AG04449 (cell line): ENCODE measurements around the gene MRPL21.
A peak's percentile ranks its signal among the peaks of the same experiment; 100 is the strongest.
"Not testable (repeated sequence)": the region's sequence is repeated elsewhere in the genome, so short reads cannot be mapped to it uniquely, and the experiment has no call there.

Experiments
- CTCF ChIA-PET: fragments of 350-600 bp; formaldehyde crosslinking; extraction: SDS; loops from one replicate; lab custom pipeline; 2021; ENCODE audit warnings: antibody characterized with exemption; lab: Yijun Ruan, JAX
- POLR2A ChIA-PET: fragments of 400-600, 350-600 bp; formaldehyde crosslinking; extraction: SDS; loops from one replicate; lab custom pipeline; 2020; ENCODE audit warnings: antibody characterized with exemption, inconsistent platforms; lab: Yijun Ruan, JAX
- DNase-seq: peaks from one replicate; pipeline ENCODE4 v3.0.0-alpha.2; 2010; ENCODE audit warnings: low read depth, low spot score
- H3K4me3 ChIP-seq: 2 replicates; pipeline ENCODE4 v1.5.1; 2011; ENCODE audit warnings: low read depth, mild to moderate bottlenecking, control low read depth, low read length
- TF ChIP-seq, protein P1 (sequence below): IDR thresholded peaks from one replicate; pipeline ENCODE4 v1.5.1; 2011; ENCODE audit warnings: mild to moderate bottlenecking, moderate library complexity, low read length, control low read depth, inconsistent platforms; ENCODE audit not compliant: insufficient read depth; ENCODE audit errors: missing control alignments

MRPL21 gene

DNA sequence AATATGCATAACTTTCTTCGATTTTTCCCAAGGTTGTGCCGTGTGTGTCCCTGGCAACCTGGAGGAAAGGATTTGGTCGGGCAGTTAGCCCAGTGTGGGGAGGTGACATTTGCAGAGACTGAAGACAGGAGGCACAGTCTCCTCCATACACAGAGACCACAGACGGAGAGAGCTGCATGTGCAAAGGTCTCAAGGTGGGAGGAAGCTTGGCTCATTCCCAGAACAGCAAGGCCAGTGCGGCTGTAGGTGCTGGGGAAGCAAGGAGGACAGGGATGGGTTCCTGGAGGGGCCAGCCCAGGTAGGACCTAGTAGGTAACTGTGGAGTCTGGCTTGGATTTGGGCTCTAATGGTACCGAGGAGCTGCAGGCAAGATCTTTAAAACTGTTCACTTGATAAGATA lies 41.2 kb downstream of the MRPL21 start:
- CTCF ChIA-PET = no interaction called here

DNA sequence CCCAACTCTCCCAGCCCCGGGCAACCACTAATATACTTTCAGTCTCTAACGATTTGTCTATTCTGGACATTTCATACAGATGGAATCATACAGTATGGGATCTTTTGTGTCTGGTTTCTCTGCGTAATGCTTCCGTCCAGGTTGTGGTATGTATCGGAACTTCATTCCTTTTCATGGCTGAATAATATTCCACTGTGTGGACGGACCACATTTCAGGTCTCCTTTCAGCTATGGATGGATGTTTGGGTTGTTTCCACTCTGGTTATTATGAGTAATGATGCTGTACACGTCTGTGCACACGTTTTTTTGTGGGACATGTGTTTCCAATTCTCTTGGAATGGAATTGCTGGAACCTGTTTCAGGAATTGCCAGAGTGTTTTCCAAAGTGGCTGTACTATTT lies 44.5 kb downstream of the MRPL21 start:
- no peak overlapping the region for H3K4me3 ChIP-seq
- CTCF ChIA-PET = no interaction called here
- POLR2A ChIA-PET = no interaction called here
- TF ChIP-seq, protein P1, sequence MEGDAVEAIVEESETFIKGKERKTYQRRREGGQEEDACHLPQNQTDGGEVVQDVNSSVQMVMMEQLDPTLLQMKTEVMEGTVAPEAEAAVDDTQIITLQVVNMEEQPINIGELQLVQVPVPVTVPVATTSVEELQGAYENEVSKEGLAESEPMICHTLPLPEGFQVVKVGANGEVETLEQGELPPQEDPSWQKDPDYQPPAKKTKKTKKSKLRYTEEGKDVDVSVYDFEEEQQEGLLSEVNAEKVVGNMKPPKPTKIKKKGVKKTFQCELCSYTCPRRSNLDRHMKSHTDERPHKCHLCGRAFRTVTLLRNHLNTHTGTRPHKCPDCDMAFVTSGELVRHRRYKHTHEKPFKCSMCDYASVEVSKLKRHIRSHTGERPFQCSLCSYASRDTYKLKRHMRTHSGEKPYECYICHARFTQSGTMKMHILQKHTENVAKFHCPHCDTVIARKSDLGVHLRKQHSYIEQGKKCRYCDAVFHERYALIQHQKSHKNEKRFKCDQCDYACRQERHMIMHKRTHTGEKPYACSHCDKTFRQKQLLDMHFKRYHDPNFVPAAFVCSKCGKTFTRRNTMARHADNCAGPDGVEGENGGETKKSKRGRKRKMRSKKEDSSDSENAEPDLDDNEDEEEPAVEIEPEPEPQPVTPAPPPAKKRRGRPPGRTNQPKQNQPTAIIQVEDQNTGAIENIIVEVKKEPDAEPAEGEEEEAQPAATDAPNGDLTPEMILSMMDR = no peak
- DNase-seq = no peak

More for the DNA sequence above, 41.2 kb downstream of the MRPL21 start:
- DNase-seq = no peak
- TF ChIP-seq, protein P1 = no peak
- POLR2A ChIA-PET = no interaction called here
- no peak overlapping the region for H3K4me3 ChIP-seq

DNA sequence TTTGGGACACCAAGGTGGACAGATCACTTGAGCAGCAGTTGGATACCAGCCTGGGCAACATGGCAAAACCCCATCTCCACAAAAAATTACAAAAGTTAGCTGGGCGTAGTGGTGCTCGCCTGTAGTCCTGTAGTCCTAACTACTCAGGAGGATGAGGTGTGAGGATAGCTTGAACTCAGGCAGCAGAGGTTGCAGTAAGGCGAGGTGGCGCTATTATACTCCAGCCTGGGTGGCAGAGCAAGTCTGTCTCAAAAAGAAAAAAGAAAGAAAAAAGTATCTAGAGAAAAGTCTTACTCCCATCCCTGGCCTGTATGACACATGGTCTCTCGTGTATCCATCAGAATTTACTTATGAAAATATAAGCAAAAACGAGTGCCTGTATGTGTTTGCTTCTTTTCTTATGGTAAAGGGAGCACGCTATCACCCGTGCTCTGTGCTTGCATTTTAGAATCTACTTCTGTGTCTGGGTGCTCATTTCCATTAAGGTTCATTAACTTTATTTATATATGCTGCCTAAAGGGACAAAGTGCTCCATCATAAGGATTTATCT lies 46.5 kb downstream of the MRPL21 start:
- no peak for DNase-seq
- ChIA-PET CTCF (interaction anchor here (0.9 kb wide), 1 partner anchor 33 kb away, joined by 3 read pairs; no protein-coding TSS in a partner anchor), POLR2A (interaction anchor here (0.5 kb wide), 1 partner anchor 452 kb away, joined by 3 read pairs; no protein-coding TSS in a partner anchor)
- TF ChIP-seq, protein P1 = no peak
- H3K4me3 ChIP-seq = no peak overlapping the region

DNA sequence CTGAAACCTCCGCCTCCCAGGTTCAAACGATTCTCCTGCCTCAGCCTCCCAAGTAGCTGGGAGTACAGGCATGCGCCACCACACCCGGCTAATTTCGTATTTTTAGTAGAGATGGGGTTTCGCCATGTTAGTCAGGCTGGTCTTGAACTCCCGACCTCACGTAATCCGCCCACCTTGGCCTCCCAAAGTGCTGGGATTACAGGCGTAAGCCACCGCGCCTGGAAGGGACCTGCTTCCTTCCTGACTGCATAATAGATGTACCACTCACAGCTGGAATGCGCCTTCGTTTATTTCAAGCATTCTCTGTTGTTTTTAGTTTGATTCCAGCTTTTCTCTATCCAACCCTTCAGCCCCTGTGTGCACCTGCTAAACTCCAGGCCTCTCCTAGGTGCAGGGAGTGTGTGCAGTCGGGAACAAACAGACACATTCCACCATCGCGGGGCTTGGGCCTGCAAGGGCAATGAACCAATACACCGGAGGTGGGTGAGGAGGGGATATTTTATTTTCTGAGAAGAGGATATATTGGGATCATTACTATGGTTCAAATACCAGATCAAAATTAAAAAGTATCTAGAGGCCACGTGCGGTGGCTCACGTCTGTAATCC lies 47.1 kb downstream of the MRPL21 start:
- POLR2A ChIA-PET = not testable (repeated sequence)
- CTCF ChIA-PET = interaction anchor here (0.9 kb wide), 1 partner anchor 34 kb away, joined by 3 read pairs; no protein-coding TSS in a partner anchor

DNA sequence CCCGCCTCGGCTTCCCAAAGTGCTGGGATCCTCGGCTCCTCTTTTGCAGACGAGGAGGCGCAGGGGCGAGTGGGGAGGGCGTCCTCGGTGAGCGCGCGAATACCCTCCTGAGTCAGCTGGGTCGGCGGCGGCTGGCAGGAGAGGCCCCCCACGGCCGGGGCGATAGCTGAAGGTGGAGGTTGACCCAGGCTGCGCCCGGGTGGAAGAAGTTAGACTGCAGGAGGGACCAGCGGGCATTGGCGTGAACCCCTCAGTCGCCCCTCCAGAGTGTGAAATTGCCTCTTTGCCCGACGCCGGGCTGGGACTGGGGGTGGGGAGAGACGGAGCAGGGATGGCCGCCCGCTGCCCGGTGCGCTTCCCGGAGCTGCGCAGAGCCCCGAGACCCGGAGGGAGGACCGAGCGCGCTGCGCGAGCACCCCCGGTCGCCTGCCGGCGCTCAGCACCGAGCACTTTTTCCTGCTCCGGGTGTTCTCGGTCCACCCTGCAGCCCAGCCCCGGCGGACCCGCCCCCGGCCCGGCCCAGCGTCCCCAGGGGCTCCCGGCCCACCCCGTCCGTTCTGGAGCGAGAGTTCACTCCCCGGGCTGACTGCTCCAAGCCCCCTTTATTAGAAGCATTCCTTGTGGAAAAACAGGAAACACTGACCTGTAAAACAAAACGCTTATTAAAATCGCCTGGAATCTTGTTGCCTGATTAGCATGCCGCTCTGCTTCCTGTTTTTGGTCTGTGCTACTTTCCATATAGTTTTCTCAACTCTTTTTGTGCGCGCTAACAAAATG lies 48.2 kb downstream of the MRPL21 start:
- TF ChIP-seq, protein P1 = no peak
- peak overlapping the region; percentile 53 for H3K4me3 ChIP-seq
- CTCF ChIA-PET = interaction anchor here (1.2 to 1.4 kb wide), 3 partner anchors 11 to 35 kb away, joined by 3 to 4 read pairs (median 4); partner anchors contain the start of gene CPT1A
- POLR2A ChIA-PET = interaction anchor here (1.2 kb wide), 1 partner anchor 49 kb away, joined by 4 read pairs; the partner anchor contains the start of genes IGHMBP2 and MRPL21
- no peak for DNase-seq

More for the DNA sequence above, 47.1 kb downstream of the MRPL21 start:
- not testable (repeated sequence) for DNase-seq, H3K4me3 ChIP-seq

DNA sequence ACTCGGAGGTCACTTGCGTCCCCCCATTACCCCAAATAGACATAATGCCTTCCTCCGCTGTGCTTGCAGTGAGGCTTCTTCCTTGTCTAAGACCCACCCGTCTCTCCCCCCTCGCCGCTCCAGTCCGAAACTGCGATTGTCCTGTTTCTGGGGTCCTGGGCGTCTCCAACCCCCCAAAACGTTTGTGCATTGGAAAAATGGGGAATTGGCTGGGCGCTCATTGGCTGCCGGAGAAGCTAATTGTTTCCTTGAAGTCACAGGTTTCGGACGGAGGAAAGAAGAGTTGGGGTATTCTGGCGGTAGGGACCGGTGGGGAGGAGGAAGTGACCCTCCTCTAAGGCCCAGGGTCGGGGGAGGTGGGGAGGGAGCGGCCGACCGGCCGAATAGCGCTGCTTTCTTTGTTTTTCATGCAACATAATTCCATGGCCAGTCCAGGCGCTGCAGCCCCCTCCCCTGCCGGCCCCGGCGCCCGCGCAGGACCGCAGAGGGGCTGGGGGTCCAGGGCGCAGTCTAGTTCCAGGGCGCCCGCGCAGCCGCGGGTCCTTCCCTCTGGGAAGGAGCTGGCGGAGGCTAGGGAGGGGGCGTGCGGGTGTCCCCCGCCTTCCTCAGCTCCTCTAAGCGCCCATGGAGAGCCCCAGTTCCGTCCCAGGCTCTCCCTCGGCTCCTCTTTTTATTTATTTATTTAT lies 49.2 kb downstream of the MRPL21 start:
- TF ChIP-seq, protein P1 = no peak
- no peak for DNase-seq
- ChIA-PET CTCF (interaction anchor here (1.2 to 1.4 kb wide), 3 partner anchors 10 to 36 kb away, joined by 3 to 4 read pairs (median 4); partner anchors contain the start of gene CPT1A), POLR2A (interaction anchor here (1.2 kb wide), 1 partner anchor 50 kb away, joined by 4 read pairs; the partner anchor contains the start of genes IGHMBP2 and MRPL21)
- H3K4me3 ChIP-seq = peak overlapping the region; percentile 53
